Spleen (tissue), 11 donors: Measurements from ENCODE around the gene CA5B. TPM values are rescaled to one million over a fixed set of nuclear protein-coding genes. Genes with fewer than 3 reads are reported as not detected.

Source experiments
- DNase-seq: peaks from one replicate; pipeline ENCODE4 v3.0.0-alpha.2; 2020
- H3K27ac ChIP-seq, 8 donors: fragments of 200-600 bp; sonication (generic) in 7 of 8; 1 replicate in 4 of 8; 2 replicates in 4 of 8; pipeline versions ENCODE4 v1.5.0 to v1.8.0; 2016 to 2021; ENCODE audit warnings: inconsistent platforms in 4 of 8, mild to moderate bottlenecking in 4 of 8, moderate library complexity in 1 of 8
- H3K27me3 ChIP-seq, 7 donors: fragments of 200-600 bp; sonication (generic) in 6 of 7; replicated peaks in 1 of 7; 1 replicate in 4 of 7; 2 replicates in 3 of 7; pipeline versions ENCODE4 v1.5.0 to v1.8.0; 2016 to 2021; ENCODE audit warnings: inconsistent platforms in 3 of 7, mild to moderate bottlenecking in 1 of 7
- H3K36me3 ChIP-seq, 6 donors: fragments of 200-600 bp; sonication (generic) in 5 of 6; 1 replicate in 4 of 6; 2 replicates in 2 of 6; pipeline versions ENCODE4 v1.5.0 to v1.8.0; 2016 to 2021; ENCODE audit warnings: inconsistent platforms in 2 of 6
- H3K4me1 ChIP-seq, 6 donors: fragments of 200-600 bp; sonication (generic) in 5 of 6; 1 replicate in 3 of 6; 2 replicates in 3 of 6; pipeline versions ENCODE4 v1.5.0 to v1.8.0; 2016 to 2021; ENCODE audit warnings: inconsistent platforms in 3 of 6
- H3K4me3 ChIP-seq, 8 donors: fragments of 200-600 bp; sonication (generic) in 7 of 8; 1 replicate in 4 of 8; 2 replicates in 4 of 8; pipeline versions ENCODE4 v1.5.0 to v1.8.0; 2016 to 2021; ENCODE audit warnings: inconsistent platforms in 4 of 8, mild to moderate bottlenecking in 4 of 8, moderate library complexity in 2 of 8
- H3K9me3 ChIP-seq, 8 donors: fragments of 200-600 bp; sonication (generic) in 7 of 8; 1 replicate in 4 of 8; 2 replicates in 4 of 8; pipeline versions ENCODE4 v1.5.0 to v1.8.0; 2016 to 2021; ENCODE audit warnings: inconsistent platforms in 4 of 8
- POLR2A ChIP-seq, 3 donors: fragments of 450-650 bp; IDR thresholded peaks; one replicate each; pipeline ENCODE4 v1.5.1; 2017; ENCODE audit warnings: antibody characterized with exemption in 3 of 3, mild to moderate bottlenecking in 1 of 3
- POLR2AphosphoS5 ChIP-seq, 3 donors: sonication (generic); formaldehyde crosslinking; IDR thresholded peaks; one replicate each; pipeline ENCODE4 v1.5.1; 2017; ENCODE audit warnings: antibody characterized with exemption in 3 of 3
- WGBS, 5 donors: extraction: QIAGEN DNeasy Blood & Tissue Kit in 3 of 5; methylation state at CpG; one replicate each; pipeline versions ENCODE4 v1.1.5 to v1.1.7; 2013 to 2018; 5-methylcytosine and 5-hydroxymethylcytosine counted together
- intact Hi-C: fragments of 100-400 bp; cut with DNase I; formaldehyde crosslinking; loops from one replicate; pipeline ENCODE4 v1.15.0; 2023; ENCODE audit warnings: low total_unique reads
- polyA plus RNA-seq, 3 donors: library from polyadenylated mRNA; stranded (reverse); fragments of 200-250 nt; gene quantifications; one replicate each; pipeline ENCODE4 v1.2.1, GENCODE V29; 2013
- total RNA-seq, 7 donors: library from RNA; depleted of rRNA in 3 of 7; stranded (reverse); fragments of >200 nt in 3 of 7; fragmentation: NEBNext Ultra II Directional in 4 of 7; extraction: Animal tissue kit (Norgen Biotek cat#: 25700) in 4 of 7; gene quantifications; one replicate each; pipeline versions ENCODE4 v1.1.0 to v1.2.1, GENCODE V29; 2016 to 2021
- TF ChIP-seq, protein P1 (sequence below), 11 experiments: fragments of 200-600 bp in 7 of 11; fragments of 450-650 bp in 4 of 11; sonication (generic) in 4 of 11; IDR thresholded peaks in 8 of 11; conservative IDR thresholded peaks in 3 of 11; 1 replicate in 7 of 11; 2 replicates in 4 of 11; pipeline versions ENCODE4 v1.4.0 to v1.8.0; 2016 to 2021; ENCODE audit warnings: antibody characterized with exemption in 11 of 11, inconsistent platforms in 4 of 11, mild to moderate bottlenecking in 1 of 11
- donor health status: healthy with polysubstance abuse.
- donor health status: DM: no; HTN: no; CAD: no; lungs with moderate emphysema.
- donor health status: DM: no; HTN: no; CAD: no.
- donor health status: Bipolar disorder and iron deficiency.
- donor health status: healthy.
- donor health status: DM: no; HTN: no; CAD: no.
- donor health status: DM: yes; HTN: yes; CAD: no.

The CA5B gene
- total and polyA plus RNA-seq, 10 donors: 1.4 to 24.1 (median 15.5) TPM

DNA sequence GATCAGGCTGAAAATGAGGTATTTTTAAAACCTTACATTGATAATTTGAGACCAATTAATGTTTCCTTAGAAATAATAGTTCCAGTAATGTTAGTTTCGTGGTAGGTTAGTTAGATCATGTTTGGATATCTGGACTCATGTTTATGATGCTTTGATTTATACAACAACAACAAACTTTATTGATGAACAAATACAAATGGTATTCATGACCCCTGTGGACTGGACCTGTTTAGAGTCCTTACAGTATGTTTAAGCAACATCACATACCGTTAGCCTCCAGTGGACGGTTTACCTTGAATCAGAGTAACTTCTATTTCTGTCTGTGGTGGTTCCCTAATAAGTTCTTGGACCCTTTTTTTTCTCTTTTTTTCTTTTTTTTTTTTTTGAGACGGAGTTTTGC is 70.2 kb downstream of the CA5B start:
- H3K36me3 ChIP-seq: peaks cover 0 to 100% (median 85%) of the 10 kb centered on the region in 6 donors
- no peak overlapping the region for H3K27ac ChIP-seq
- 92 to 99% (median 97%) methylated on average over 3 to 4 of the region's 4 CpGs for WGBS, 5 donors

DNA sequence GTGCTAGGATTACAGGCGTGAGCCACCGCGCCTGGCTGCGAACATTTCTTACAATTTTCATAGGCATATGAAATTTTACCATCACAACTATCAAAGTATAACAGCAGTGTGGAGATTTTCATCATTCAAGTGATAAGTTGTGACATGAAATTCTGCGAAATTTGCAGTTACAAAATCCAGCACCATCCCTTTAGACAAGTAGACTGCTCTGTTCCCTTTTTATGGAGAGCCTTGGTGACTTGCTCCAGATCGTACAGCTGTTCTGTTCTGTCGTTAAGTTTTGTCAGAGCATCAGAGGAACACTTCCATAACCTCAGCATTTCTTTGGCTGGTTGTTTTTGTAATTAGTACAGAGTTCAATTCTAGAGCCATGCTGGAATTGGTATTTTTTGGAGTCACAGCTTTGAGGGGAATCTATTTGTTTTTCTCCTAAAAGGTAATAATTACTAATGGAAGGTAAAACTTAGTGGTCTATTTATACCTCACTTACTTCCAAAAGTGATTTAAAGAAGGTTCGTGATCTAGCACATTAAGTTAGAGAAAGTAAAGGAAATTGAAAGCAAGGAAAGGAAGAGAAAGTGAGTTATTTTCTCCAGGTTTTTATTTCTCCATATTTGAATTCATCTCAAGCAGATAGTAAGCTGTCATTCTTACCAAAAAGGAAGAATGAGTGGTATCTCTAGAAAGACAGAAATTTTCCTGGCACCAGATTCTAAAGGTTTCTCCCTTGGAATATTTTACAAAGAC is 74.3 kb downstream of the CA5B start:
- Histone ChIP-seq H3K4me1 (peaks cover 0 to 31% (median 7%) of the 10 kb centered on the region in 6 donors), H3K27ac (no peak overlapping the region), H3K27me3 (no peaks in the 10 kb centered on the region), H3K36me3 (peaks cover 0 to 100% (median 80%) of the 10 kb centered on the region in 6 donors), H3K4me3 (no peak overlapping the region), H3K9me3 (no peaks in the 10 kb centered on the region)
- intact Hi-C loops: no loop called here
- WGBS, 5 donors: 68 to 94% (median 88%) methylated on average over 5 to 8 of the region's 8 CpGs
- TF ChIP-seq POLR2A (IDR thresholded peaks at IDR 0.05) (no peak), POLR2AphosphoS5 (IDR thresholded peaks at IDR 0.05) (no peak)
- TF ChIP-seq, protein P1, sequence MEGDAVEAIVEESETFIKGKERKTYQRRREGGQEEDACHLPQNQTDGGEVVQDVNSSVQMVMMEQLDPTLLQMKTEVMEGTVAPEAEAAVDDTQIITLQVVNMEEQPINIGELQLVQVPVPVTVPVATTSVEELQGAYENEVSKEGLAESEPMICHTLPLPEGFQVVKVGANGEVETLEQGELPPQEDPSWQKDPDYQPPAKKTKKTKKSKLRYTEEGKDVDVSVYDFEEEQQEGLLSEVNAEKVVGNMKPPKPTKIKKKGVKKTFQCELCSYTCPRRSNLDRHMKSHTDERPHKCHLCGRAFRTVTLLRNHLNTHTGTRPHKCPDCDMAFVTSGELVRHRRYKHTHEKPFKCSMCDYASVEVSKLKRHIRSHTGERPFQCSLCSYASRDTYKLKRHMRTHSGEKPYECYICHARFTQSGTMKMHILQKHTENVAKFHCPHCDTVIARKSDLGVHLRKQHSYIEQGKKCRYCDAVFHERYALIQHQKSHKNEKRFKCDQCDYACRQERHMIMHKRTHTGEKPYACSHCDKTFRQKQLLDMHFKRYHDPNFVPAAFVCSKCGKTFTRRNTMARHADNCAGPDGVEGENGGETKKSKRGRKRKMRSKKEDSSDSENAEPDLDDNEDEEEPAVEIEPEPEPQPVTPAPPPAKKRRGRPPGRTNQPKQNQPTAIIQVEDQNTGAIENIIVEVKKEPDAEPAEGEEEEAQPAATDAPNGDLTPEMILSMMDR (IDR thresholded peaks at IDR 0.05 in 8 of 11, conservative IDR thresholded peaks at IDR 0.05 in 3 of 11): no peak
- no peak for DNase-seq

More for the DNA sequence above, 70.2 kb downstream of the CA5B start:
- H3K4me3 ChIP-seq: no peak overlapping the region
- H3K9me3 ChIP-seq: no peaks in the 10 kb centered on the region
- no peak for DNase-seq
- TF ChIP-seq, protein P1 (IDR thresholded peaks at IDR 0.05 in 8 of 11, conservative IDR thresholded peaks at IDR 0.05 in 3 of 11): no peak
- peaks cover 0 to 5% (median 1%) of the 10 kb centered on the region in 6 donors for H3K4me1 ChIP-seq
- no peaks in the 10 kb centered on the region for H3K27me3 ChIP-seq
- intact Hi-C loops: no loop called here

DNA sequence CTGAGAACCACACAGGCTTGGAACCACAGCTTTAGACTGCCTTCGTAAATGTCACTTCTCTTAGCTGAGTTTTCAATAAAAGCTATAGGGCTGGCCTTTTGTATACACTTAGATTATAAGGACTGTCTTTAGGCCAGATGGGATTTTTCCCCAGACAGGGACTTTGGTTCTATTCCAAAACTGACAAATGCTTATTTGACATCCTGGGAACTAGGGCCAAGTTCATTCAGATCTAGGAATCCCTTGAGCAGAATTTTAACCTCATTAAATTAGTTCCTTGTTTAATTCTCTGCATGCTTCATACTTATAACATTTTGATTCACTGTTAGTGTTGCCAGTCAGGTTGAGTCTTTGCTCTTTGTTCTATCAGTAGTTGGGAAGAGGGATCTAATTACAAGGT is 75.3 kb downstream of the CA5B start:
- DNase-seq: no peak
- no peak overlapping the region for H3K4me3 ChIP-seq
- intact Hi-C loops: no loop called here
- peaks cover 0 to 100% (median 81%) of the 10 kb centered on the region in 6 donors for H3K36me3 ChIP-seq
- 78 to 100% (median 85%) methylated on average over 1 of the region's 1 CpG for WGBS, 5 donors
- TF ChIP-seq POLR2AphosphoS5 (IDR thresholded peaks at IDR 0.05) (no peak), POLR2A (IDR thresholded peaks at IDR 0.05) (no peak)
- TF ChIP-seq, protein P1 (IDR thresholded peaks at IDR 0.05 in 8 of 11, conservative IDR thresholded peaks at IDR 0.05 in 3 of 11): no peak
- no peak overlapping the region for H3K27ac ChIP-seq
- no peaks in the 10 kb centered on the region for H3K27me3 ChIP-seq
- H3K9me3 ChIP-seq: no peaks in the 10 kb centered on the region
- peaks cover 0 to 32% (median 7%) of the 10 kb centered on the region in 6 donors for H3K4me1 ChIP-seq

DNA sequence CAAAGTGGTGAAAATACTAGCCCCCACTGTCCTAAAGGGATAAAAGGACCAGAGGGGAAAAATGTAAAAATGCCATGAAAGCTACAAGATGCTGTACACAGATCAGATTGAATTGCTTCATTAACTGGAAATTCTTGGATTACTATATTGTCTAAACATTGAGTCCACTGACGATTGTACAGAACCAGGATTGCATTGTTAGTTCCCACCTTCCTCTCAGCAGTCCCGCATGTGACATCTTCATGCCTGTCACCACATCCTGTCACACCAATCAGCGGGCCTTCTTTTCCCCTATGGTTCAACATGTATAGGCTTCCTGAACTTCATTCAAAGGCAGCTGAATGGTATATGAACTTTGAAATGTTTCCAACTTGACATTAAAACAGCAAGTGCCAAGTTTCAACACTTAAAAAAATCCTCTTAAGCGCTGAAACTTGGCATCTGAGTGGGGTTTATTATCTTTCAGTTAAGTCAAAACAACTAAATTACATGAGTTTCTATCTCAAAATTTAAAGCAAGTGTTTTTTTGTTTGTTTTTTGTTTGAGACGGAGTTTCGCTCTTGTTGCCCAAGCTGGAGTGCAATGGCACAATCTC is 76.8 kb downstream of the CA5B start:
- H3K4me3 ChIP-seq: no peak overlapping the region
- H3K36me3 ChIP-seq: peaks cover 0 to 100% (median 78%) of the 10 kb centered on the region in 6 donors
- no peak overlapping the region for H3K27ac ChIP-seq
- intact Hi-C loops: no loop called here
- TF ChIP-seq, protein P1 (IDR thresholded peaks at IDR 0.05 in 8 of 11, conservative IDR thresholded peaks at IDR 0.05 in 3 of 11): no peak
- no peak for TF ChIP-seq POLR2AphosphoS5 (IDR thresholded peaks at IDR 0.05)
- TF ChIP-seq POLR2A (IDR thresholded peaks at IDR 0.05): no peak
- DNase-seq: no peak
- H3K9me3 ChIP-seq: no peaks in the 10 kb centered on the region
- H3K4me1 ChIP-seq: peaks cover 0 to 32% (median 7%) of the 10 kb centered on the region in 6 donors
- no peaks in the 10 kb centered on the region for H3K27me3 ChIP-seq
- 68 to 87% (median 77%) methylated on average over 6 of the region's 6 CpGs for WGBS, 5 donors
